ENCODE results near the gene RTN4. TPM values are rescaled to one million over a fixed set of nuclear protein-coding genes. Genes with fewer than 3 reads are reported as not detected.

The RTN4 gene
- polyA plus RNA-seq, 1 experiment, result 219 TPM

DNA sequence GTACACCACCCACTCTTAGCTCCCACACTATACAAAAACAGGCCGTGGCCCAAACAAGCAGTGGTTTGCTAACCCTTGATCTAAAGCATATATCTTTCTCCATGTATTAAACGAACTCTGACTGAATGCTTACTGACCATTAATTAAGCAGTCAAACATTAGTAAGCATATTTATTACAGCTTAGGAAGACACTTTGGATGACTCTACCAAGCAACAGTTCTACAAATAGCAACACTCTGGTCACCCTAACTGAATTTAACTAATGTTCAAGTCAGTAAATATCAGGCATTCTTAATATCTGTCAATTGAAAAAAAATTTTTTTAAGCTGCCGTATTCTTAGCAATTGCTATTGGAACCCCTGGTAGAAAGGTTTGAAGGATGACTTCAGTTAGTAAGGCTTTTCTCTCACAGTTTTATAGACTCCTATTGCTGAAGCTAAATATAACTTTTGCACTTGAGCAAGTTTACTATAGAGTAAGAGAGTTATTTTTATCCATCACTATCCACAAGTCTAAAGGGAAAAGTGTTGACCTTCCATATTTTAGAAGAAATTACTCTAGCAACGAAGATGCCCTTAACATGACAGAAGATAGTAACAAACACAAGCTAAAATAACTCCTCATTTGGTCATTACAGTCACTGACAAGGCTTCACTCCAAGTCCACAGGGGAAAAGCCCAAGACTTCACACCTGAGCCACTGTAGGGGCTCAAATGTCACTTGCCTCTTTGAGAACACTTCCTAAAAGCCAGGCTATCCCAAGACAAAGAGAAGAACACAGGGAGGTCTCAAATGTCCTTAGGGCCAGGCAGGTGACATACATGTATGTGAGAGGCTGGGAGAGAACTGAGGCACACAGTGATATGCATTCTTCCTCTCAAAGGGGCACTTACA, 74.4 kb downstream of the RTN4 start:
- TF ChIP-seq, protein P1, sequence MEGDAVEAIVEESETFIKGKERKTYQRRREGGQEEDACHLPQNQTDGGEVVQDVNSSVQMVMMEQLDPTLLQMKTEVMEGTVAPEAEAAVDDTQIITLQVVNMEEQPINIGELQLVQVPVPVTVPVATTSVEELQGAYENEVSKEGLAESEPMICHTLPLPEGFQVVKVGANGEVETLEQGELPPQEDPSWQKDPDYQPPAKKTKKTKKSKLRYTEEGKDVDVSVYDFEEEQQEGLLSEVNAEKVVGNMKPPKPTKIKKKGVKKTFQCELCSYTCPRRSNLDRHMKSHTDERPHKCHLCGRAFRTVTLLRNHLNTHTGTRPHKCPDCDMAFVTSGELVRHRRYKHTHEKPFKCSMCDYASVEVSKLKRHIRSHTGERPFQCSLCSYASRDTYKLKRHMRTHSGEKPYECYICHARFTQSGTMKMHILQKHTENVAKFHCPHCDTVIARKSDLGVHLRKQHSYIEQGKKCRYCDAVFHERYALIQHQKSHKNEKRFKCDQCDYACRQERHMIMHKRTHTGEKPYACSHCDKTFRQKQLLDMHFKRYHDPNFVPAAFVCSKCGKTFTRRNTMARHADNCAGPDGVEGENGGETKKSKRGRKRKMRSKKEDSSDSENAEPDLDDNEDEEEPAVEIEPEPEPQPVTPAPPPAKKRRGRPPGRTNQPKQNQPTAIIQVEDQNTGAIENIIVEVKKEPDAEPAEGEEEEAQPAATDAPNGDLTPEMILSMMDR (IDR thresholded peaks at IDR 0.05; ENCODE audit: insufficient read depth, low read depth, low read length), result no peak
- Histone ChIP-seq H3K36me3 (ENCODE audit: control insufficient read depth, insufficient read depth, low read length) (peaks cover 6% of the 10 kb centered on the region; the same call in 1 of the 2 replicates), H3K4me3 (ENCODE audit: low read depth, low read length) (no peak overlapping the region), H3K27me3 (ENCODE audit: control insufficient read depth, insufficient read depth, low read length) (no peaks in the 10 kb centered on the region)
- CTCF ChIA-PET, result interaction anchor here (0.6 to 1.7 kb wide), 8 partner anchors 20 to 200 kb away, joined by 3 to 5 read pairs (median 4); no protein-coding TSS in a partner anchor
- no peak for DNase-seq (ENCODE audit: low read depth)
- POLR2A ChIA-PET, result no interaction called here

DNA sequence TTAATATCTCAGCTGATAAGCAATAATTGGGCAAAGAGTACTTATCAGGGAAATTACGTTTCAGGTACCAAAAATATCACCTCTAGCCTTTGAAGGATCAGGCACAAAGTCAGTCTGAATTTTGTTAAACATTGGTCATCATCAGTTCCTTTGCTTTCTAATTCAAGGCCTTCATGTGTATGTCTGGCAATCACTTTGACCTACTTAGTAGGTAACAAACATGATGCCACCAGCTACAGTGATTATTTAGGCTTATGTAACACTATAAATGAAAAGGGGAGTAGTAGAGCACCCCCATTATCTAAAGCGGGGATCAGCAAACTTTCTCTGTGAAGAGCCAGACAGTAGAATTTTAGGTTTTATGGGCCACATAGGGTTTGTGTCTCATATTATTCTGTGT, 75.1 kb downstream of the RTN4 start:
- TF ChIP-seq, protein P1 (IDR thresholded peaks at IDR 0.05; ENCODE audit: insufficient read depth, low read depth, low read length), result no peak
- CTCF ChIA-PET, result interaction anchor here (0.8 to 1.7 kb wide), 7 partner anchors 24 to 201 kb away, joined by 3 to 5 read pairs (median 4); no protein-coding TSS in a partner anchor
- Histone ChIP-seq H3K4me3 (ENCODE audit: low read depth, low read length) (no peak overlapping the region), H3K36me3 (ENCODE audit: control insufficient read depth, insufficient read depth, low read length) (peaks cover 6% of the 10 kb centered on the region; the same call in 1 of the 2 replicates), H3K27me3 (ENCODE audit: control insufficient read depth, insufficient read depth, low read length) (no peaks in the 10 kb centered on the region)
- DNase-seq (ENCODE audit: low read depth), result no peak
- POLR2A ChIA-PET, result no interaction called here

DNA sequence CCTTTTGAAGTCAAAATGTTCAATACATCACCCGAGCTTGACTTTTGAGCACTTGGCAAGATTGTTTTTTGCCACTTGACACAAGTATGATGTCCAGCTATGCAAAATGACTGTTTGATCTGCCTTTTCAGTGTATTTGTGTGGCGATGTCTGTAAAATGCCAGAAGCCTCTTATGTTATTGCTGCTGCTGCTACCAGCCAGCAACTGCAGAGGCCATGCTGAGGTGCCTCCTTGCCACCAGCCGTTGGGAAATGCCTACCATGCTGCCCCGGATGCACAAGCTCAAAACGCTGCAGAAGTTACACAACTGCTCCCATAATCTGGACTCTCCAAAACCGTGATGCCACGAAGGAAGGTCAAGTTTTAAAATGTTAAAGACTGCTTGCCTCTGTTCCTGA, 80.3 kb downstream of the RTN4 start:
- TF ChIP-seq, protein P1 (IDR thresholded peaks at IDR 0.05; ENCODE audit: insufficient read depth, low read depth, low read length), result no peak
- Histone ChIP-seq H3K36me3 (ENCODE audit: control insufficient read depth, insufficient read depth, low read length) (peaks cover 11% of the 10 kb centered on the region), H3K27me3 (ENCODE audit: control insufficient read depth, insufficient read depth, low read length) (no peaks in the 10 kb centered on the region), H3K4me3 (ENCODE audit: low read depth, low read length) (no peak overlapping the region)
- DNase-seq (ENCODE audit: low read depth), result no peak
- POLR2A ChIA-PET, result no interaction called here
- CTCF ChIA-PET, result no interaction called here

DNA sequence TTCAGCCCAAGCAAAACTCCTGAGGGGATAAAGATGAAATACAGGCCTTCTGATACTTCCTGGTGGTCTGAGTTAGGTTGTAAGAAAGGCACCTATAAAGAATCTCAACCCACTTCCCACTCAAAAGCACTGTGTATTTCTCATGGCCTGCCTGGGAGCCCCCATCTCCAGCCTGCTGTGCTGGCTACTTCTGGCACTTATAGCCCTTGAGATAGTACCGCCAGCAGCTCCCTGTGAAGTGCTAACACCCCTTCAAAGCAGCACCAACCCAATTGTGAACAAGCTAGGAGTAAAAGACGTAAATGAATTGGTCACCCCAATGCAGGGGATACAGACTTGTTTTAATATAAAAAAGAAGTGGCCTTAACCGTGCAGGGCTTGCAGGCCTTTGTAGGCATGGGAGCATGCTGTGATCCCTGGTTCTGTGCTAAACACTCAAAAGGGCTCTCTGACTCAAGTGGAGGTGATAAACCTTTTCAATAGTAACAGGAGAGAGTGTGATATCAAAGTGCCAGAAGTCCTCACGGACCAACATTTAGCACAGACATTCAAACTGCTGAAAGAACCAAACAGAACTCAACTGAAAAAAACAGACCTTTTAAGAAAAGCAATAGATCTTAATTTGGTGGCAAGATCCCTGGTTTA, 80.8 kb downstream of the RTN4 start:
- ChIA-PET CTCF (interaction anchor here (0.8 to 1.2 kb wide), 3 partner anchors 10 to 207 kb away, joined by 3 read pairs; no protein-coding TSS in a partner anchor), POLR2A (no interaction called here)
- DNase-seq (ENCODE audit: low read depth), result no peak
- H3K27me3 ChIP-seq (ENCODE audit: control insufficient read depth, insufficient read depth, low read length), result no peaks in the 10 kb centered on the region
- peaks cover 11% of the 10 kb centered on the region for H3K36me3 ChIP-seq (ENCODE audit: control insufficient read depth, insufficient read depth, low read length)
- H3K4me3 ChIP-seq (ENCODE audit: low read depth, low read length), result no peak overlapping the region
- TF ChIP-seq, protein P1 (IDR thresholded peaks at IDR 0.05; ENCODE audit: insufficient read depth, low read depth, low read length), result no peak

DNA sequence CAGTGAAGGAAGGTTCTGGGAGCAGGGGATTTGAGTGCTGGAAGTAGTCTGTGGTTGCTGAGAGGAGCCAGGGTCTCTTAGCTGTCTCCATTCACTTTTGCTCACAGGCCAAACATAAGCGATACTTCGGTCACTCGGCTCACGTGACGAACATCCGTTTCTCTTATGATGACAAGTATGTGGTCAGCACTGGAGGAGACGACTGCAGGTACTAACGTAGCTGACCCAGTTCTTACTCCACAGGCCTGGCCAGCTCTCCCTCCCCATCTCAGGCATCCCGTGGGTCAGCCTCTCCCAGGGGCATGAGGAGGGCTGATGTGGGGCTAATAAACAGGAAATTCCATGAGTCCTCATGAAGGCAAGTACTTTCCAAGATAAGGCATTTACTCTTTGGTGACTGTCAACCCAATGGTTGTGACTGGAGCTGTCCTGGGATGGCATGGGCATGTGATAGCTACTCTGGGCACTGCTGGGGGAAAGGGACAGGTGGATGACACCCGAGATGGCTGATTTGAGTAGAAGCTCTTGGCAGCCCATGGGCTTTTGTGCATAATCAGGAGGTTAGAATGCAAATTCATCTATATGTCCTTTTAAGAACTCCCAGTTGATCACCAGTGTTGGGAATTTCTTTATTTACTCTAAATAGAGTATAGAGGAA, 81.6 kb downstream of the RTN4 start:
- peaks cover 11% of the 10 kb centered on the region for H3K36me3 ChIP-seq (ENCODE audit: control insufficient read depth, insufficient read depth, low read length)
- ChIA-PET CTCF (interaction anchor here (0.8 to 1.2 kb wide), 3 partner anchors 10 to 207 kb away, joined by 3 read pairs; no protein-coding TSS in a partner anchor), POLR2A (no interaction called here)
- TF ChIP-seq, protein P1 (IDR thresholded peaks at IDR 0.05; ENCODE audit: insufficient read depth, low read depth, low read length), result no peak
- no peak for DNase-seq (ENCODE audit: low read depth)
- H3K27me3 ChIP-seq (ENCODE audit: control insufficient read depth, insufficient read depth, low read length), result no peaks in the 10 kb centered on the region
- H3K4me3 ChIP-seq (ENCODE audit: low read depth, low read length), result no peak overlapping the region
